ENCODE data around the gene DNTTIP2. TPM values are rescaled to one million over a fixed set of nuclear protein-coding genes. Genes with fewer than 3 reads are reported as not detected.

DNTTIP2 gene
- total RNA-seq, 1 donor, result 23.5 TPM

DNA sequence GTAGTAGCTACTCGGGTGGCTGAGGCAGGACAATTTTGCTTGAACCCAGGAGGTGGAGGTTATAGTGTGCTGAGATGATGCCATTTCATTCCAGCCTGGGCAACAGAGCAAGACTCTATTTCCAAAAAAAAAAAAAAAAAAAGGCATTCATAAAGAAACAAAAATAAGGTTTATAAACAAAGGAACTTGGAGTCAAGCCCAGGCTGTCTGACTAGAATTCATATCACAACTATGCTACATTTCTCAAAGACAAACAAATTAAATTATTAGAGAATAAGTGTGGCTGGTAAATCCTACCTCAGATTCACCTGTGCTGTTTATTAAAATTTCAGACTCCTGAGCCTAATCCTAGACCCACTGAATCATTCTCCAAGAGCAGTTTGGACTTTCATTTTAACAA lies 26.0 kb upstream of the DNTTIP2 start:
- TF ChIP-seq, protein P1, sequence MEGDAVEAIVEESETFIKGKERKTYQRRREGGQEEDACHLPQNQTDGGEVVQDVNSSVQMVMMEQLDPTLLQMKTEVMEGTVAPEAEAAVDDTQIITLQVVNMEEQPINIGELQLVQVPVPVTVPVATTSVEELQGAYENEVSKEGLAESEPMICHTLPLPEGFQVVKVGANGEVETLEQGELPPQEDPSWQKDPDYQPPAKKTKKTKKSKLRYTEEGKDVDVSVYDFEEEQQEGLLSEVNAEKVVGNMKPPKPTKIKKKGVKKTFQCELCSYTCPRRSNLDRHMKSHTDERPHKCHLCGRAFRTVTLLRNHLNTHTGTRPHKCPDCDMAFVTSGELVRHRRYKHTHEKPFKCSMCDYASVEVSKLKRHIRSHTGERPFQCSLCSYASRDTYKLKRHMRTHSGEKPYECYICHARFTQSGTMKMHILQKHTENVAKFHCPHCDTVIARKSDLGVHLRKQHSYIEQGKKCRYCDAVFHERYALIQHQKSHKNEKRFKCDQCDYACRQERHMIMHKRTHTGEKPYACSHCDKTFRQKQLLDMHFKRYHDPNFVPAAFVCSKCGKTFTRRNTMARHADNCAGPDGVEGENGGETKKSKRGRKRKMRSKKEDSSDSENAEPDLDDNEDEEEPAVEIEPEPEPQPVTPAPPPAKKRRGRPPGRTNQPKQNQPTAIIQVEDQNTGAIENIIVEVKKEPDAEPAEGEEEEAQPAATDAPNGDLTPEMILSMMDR (IDR thresholded peaks at IDR 0.05; ENCODE audit: extremely low read depth, low read depth, low read length), result no peak
- Histone ChIP-seq H4K20me1 (ENCODE audit: insufficient read depth, low read length) (peaks cover 26% of the 10 kb centered on the region), H3K36me3 (ENCODE audit: insufficient read depth, low read length) (peaks cover 14% of the 10 kb centered on the region), H3K27ac (ENCODE audit: low read depth, low read length) (peak overlapping the region; percentile 3), H3K79me2 (ENCODE audit: insufficient read depth, low read length) (peaks cover 60% of the 10 kb centered on the region), H2AFZ (ENCODE audit: low read length) (no peak overlapping the region), H3K4me3 (ENCODE audit: insufficient read depth, low read length) (no peak overlapping the region), H3K4me2 (ENCODE audit: insufficient read depth, low read length) (peak overlapping the region; percentile 37), H3K4me1 (ENCODE audit: insufficient read depth, low read length) (peaks cover 24% of the 10 kb centered on the region), H3K27me3 (ENCODE audit: insufficient read depth, low read length) (no peaks in the 10 kb centered on the region), H3K9me3 (ENCODE audit: low read depth, low read length) (no peaks in the 10 kb centered on the region)
- DNase-seq (ENCODE audit: insufficient read length, low spot score, missing footprints), result no peak

DNA sequence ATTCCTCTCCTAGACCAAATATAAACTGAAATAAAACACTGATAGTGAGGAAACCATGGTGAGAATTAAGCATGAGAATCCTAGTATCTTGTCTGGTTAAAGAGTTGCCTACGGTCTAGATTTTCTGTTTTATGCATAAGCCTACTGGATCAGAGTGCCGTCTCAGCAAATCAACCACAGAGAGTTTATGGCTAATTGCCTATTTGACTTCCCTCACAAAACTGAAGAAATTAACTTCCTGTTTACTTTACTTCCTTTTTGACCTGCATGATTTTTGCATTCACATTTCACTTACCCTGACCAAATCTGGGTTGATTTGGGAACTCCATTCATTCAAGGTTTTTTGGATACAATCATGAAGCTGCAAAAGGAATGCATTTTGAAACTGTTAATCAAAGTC lies 25.2 kb upstream of the DNTTIP2 start:
- no peak overlapping the region for H2AFZ ChIP-seq (ENCODE audit: low read length)
- DNase-seq (ENCODE audit: insufficient read length, low spot score, missing footprints), result no peak
- peaks cover 26% of the 10 kb centered on the region for H4K20me1 ChIP-seq (ENCODE audit: insufficient read depth, low read length)
- no peaks in the 10 kb centered on the region for H3K27me3 ChIP-seq (ENCODE audit: insufficient read depth, low read length)
- no peak overlapping the region for H3K27ac ChIP-seq (ENCODE audit: low read depth, low read length)
- TF ChIP-seq, protein P1 (IDR thresholded peaks at IDR 0.05; ENCODE audit: extremely low read depth, low read depth, low read length), result no peak
- H3K4me3 ChIP-seq (ENCODE audit: insufficient read depth, low read length), result no peak overlapping the region
- H3K4me1 ChIP-seq (ENCODE audit: insufficient read depth, low read length), result peaks cover 24% of the 10 kb centered on the region
- H3K9me3 ChIP-seq (ENCODE audit: low read depth, low read length), result no peaks in the 10 kb centered on the region
- no peak overlapping the region for H3K4me2 ChIP-seq (ENCODE audit: insufficient read depth, low read length)
- H3K36me3 ChIP-seq (ENCODE audit: insufficient read depth, low read length), result peaks cover 21% of the 10 kb centered on the region
- H3K79me2 ChIP-seq (ENCODE audit: insufficient read depth, low read length), result peaks cover 63% of the 10 kb centered on the region

DNA sequence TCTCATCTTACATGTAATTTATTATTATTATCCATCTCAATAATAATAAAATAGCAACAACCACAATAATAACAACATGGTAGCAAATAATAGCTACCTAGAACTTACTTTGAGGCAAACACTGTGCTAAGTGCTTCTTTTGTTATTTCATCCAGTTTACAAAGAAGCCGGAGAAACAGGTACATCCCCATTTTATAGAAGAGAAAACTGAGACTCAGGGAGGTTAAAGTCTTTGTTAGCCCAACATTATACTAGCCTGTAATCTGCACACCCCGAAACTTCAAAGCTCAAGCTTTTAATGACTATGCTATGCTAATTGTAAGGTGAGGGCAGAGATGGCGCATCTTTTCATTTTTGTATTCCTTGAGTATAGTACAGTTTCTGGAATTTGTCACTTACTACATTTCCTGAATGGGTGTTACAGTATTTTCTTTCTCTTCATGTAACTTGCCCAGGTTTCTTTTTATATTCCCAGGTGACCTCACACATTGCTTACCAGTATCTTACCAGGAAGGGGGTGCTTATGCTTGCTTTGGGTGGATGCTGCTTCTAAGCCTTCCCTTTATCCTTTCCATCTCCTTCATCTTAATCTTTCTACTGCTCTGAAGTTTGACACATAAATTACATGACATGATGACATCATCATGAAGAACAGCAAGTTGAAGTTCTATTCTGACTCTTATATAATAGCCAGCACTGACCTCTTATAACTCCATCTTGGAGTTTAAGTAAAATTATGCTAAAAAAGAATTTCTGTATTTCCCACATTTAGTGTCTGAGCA lies 21.9 kb upstream of the DNTTIP2 start:
- H3K27me3 ChIP-seq (ENCODE audit: insufficient read depth, low read length), result no peaks in the 10 kb centered on the region
- peaks cover 12% of the 10 kb centered on the region for H4K20me1 ChIP-seq (ENCODE audit: insufficient read depth, low read length)
- TF ChIP-seq, protein P1 (IDR thresholded peaks at IDR 0.05; ENCODE audit: extremely low read depth, low read depth, low read length), result no peak
- peaks cover 33% of the 10 kb centered on the region for H3K79me2 ChIP-seq (ENCODE audit: insufficient read depth, low read length)
- H3K4me3 ChIP-seq (ENCODE audit: insufficient read depth, low read length), result no peak overlapping the region
- H3K9me3 ChIP-seq (ENCODE audit: low read depth, low read length), result no peaks in the 10 kb centered on the region
- no peak overlapping the region for H3K4me2 ChIP-seq (ENCODE audit: insufficient read depth, low read length)
- no peak overlapping the region for H2AFZ ChIP-seq (ENCODE audit: low read length)
- H3K4me1 ChIP-seq (ENCODE audit: insufficient read depth, low read length), result peaks cover 1% of the 10 kb centered on the region
- H3K27ac ChIP-seq (ENCODE audit: low read depth, low read length), result no peak overlapping the region
- peak; percentile 18 for DNase-seq (ENCODE audit: insufficient read length, low spot score, missing footprints)
- peaks cover 52% of the 10 kb centered on the region for H3K36me3 ChIP-seq (ENCODE audit: insufficient read depth, low read length)

- no peak overlapping the region for H3K4me2 ChIP-seq (ENCODE audit: insufficient read depth, low read length)
- H3K27me3 ChIP-seq (ENCODE audit: insufficient read depth, low read length), result no peaks in the 10 kb centered on the region
- H2AFZ ChIP-seq (ENCODE audit: low read length), result no peak overlapping the region
- peaks cover 60% of the 10 kb centered on the region for H3K36me3 ChIP-seq (ENCODE audit: insufficient read depth, low read length)
- no peak overlapping the region for H3K27ac ChIP-seq (ENCODE audit: low read depth, low read length)
- H3K79me2 ChIP-seq (ENCODE audit: insufficient read depth, low read length), result peaks cover 21% of the 10 kb centered on the region
- H3K9me3 ChIP-seq (ENCODE audit: low read depth, low read length), result no peaks in the 10 kb centered on the region
- H3K4me3 ChIP-seq (ENCODE audit: insufficient read depth, low read length), result no peak overlapping the region
- H4K20me1 ChIP-seq (ENCODE audit: insufficient read depth, low read length), result peaks cover 5% of the 10 kb centered on the region
- DNase-seq (ENCODE audit: insufficient read length, low spot score, missing footprints), result no peak
- TF ChIP-seq, protein P1 (IDR thresholded peaks at IDR 0.05; ENCODE audit: extremely low read depth, low read depth, low read length), result no peak
- H3K4me1 ChIP-seq (ENCODE audit: insufficient read depth, low read length), result no peaks in the 10 kb centered on the region
These were observed 20.7 kb upstream of the DNTTIP2 start for GRCh38 chr1:93899543-93900207.

All from osteoblast (primary cell).